HepG2 (cell line): ENCODE data around the gene LIN28B. TPM values are rescaled to one million over a fixed set of nuclear protein-coding genes. Genes with fewer than 3 reads are reported as not detected.
A peak's percentile ranks its signal among the peaks of the same experiment; 100 is the strongest.

ENCODE experiments used
- EED ChIP-seq: sonication (generic); formaldehyde crosslinking; IDR thresholded peaks from 2 replicates; pipeline ENCODE4 v1.5.0; 2020; ENCODE audit warnings: mild to moderate bottlenecking, missing genetic modification reagents
- HIVEP1 ChIP-seq: sonication (generic); formaldehyde crosslinking; IDR thresholded peaks from 2 replicates; pipeline ENCODE4 v1.4.0; 2020; ENCODE audit warnings: mild to moderate bottlenecking, missing genetic modification reagents
- HNRNPK ChIP-seq: fragments of 200-400 bp; formaldehyde crosslinking; IDR thresholded peaks from 2 replicates; pipeline ENCODE4 v1.6.1; 2018; ENCODE audit warnings: low read length, low read depth, moderate library complexity, mild to moderate bottlenecking; ENCODE audit not compliant: poor library complexity, severe bottlenecking
- MAF1 ChIP-seq: sonication (generic); formaldehyde crosslinking; IDR thresholded peaks from 2 replicates; pipeline ENCODE4 v1.5.0; 2020; ENCODE audit warnings: missing genetic modification reagents, borderline replicate concordance
- MED8 ChIP-seq: sonication (generic); formaldehyde crosslinking; IDR thresholded peaks from 2 replicates; pipeline ENCODE4 v1.8.1; 2023; ENCODE audit warnings: mild to moderate bottlenecking, missing genetic modification reagents; ENCODE audit not compliant: insufficient replicate concordance
- MTA3 ChIP-seq: sonication (generic); formaldehyde crosslinking; IDR thresholded peaks from 2 replicates; pipeline ENCODE4 v1.4.0; 2020; ENCODE audit warnings: missing genetic modification reagents
- NR0B2 ChIP-seq: sonication (generic); formaldehyde crosslinking; IDR thresholded peaks from 2 replicates; pipeline ENCODE4 v1.4.0; 2020; ENCODE audit warnings: mild to moderate bottlenecking, missing genetic modification reagents
- SMYD3 ChIP-seq: sonication (generic); formaldehyde crosslinking; IDR thresholded peaks from 2 replicates; pipeline ENCODE4 v1.8.1; 2023; ENCODE audit warnings: mild to moderate bottlenecking, missing genetic modification reagents
- TMF1 ChIP-seq: sonication (generic); formaldehyde crosslinking; IDR thresholded peaks from 2 replicates; pipeline ENCODE4 v1.8.1; 2022; ENCODE audit warnings: low read depth, missing genetic modification reagents
- YY1 ChIP-seq: IDR thresholded peaks from 2 replicates; pipeline ENCODE4 v1.6.1; 2011; ENCODE audit warnings: low read length, low read depth, moderate library complexity, mild to moderate bottlenecking; ENCODE audit not compliant: insufficient read depth, insufficient replicate concordance
- ZFP36L2 ChIP-seq: sonication (generic); formaldehyde crosslinking; IDR thresholded peaks from 2 replicates; pipeline ENCODE4 v1.4.0; 2020; ENCODE audit warnings: missing genetic modification reagents
- ZNF180 ChIP-seq: sonication (generic); formaldehyde crosslinking; IDR thresholded peaks from 2 replicates; pipeline ENCODE4 v1.4.0; 2020; ENCODE audit warnings: low read depth, missing genetic modification reagents, borderline replicate concordance
- ZNF276 ChIP-seq: sonication (generic); formaldehyde crosslinking; IDR thresholded peaks from 2 replicates; pipeline ENCODE4 v1.4.0; 2020; ENCODE audit warnings: mild to moderate bottlenecking, low read depth, missing genetic modification reagents
- ZNF460 ChIP-seq: sonication (generic); formaldehyde crosslinking; IDR thresholded peaks from 2 replicates; pipeline ENCODE4 v1.5.1; 2020; ENCODE audit warnings: missing genetic modification reagents, mild to moderate bottlenecking, borderline replicate concordance
- ZNF513 ChIP-seq: sonication (generic); formaldehyde crosslinking; conservative IDR thresholded peaks from 2 replicates; pipeline ENCODE4 v1.5.0; 2020; ENCODE audit warnings: missing genetic modification reagents
- ZNF562 ChIP-seq: sonication (generic); formaldehyde crosslinking; IDR thresholded peaks from 2 replicates; pipeline ENCODE4 v1.8.0; 2022; ENCODE audit warnings: missing genetic modification reagents, borderline replicate concordance
- ZNF672 ChIP-seq: sonication (generic); formaldehyde crosslinking; IDR thresholded peaks from 2 replicates; pipeline ENCODE4 v1.8.1; 2022; ENCODE audit warnings: missing genetic modification reagents
- ZNF678 ChIP-seq: sonication (generic); formaldehyde crosslinking; IDR thresholded peaks from 2 replicates; pipeline ENCODE4 v1.4.0; 2020; ENCODE audit warnings: mild to moderate bottlenecking, missing genetic modification reagents
- ZNF703 ChIP-seq: sonication (generic); formaldehyde crosslinking; IDR thresholded peaks from 2 replicates; pipeline ENCODE4 v1.5.1; 2020; ENCODE audit warnings: missing genetic modification reagents, mild to moderate bottlenecking, moderate library complexity, borderline replicate concordance
- ZNF792 ChIP-seq: IDR thresholded peaks from 2 replicates; pipeline ENCODE4 v1.6.1; 2016
- polyA plus RNA-seq, 8 experiments: library from polyadenylated mRNA; depleted of rRNA in 3 of 8; stranded (reverse) in 7 of 8; unstranded in 1 of 8; fragments of >200 nt; fragmentation: Illumina TruSeq in 4 of 8; extraction: Trizol in 4 of 8; gene quantifications; 2 replicates each; pipeline versions ENCODE4 v1.2.1 to v1.2.3, GENCODE V29; 2011 to 2016; ENCODE audit warnings: low read depth in 4 of 8, missing spikeins in 1 of 8, mixed read lengths in 1 of 8; ENCODE audit not compliant: insufficient read depth in 1 of 8
- total RNA-seq, 5 experiments: library from RNA; depleted of rRNA; stranded (reverse); fragments of >200 nt; fragmentation: Illumina TruSeq; extraction: Trizol; gene quantifications; 2 replicates each; pipeline ENCODE4 v1.2.3, GENCODE V29; 2016; ENCODE audit warnings: low read depth in 1 of 5
- TF ChIP-seq, protein P1 (sequence below): sonication (generic); formaldehyde crosslinking; IDR thresholded peaks from 2 replicates; pipeline ENCODE4 v1.9.0; 2021; ENCODE audit warnings: missing genetic modification reagents, borderline replicate concordance

The LIN28B gene
- total and polyA plus RNA-seq, 2 of the 13 experiments (the other 11 are each of a cell fraction or from before 2014, with no cell fraction given), result 14.5 to 56.8 TPM

GRCh38 chr6:104940893-104941728 lies 15.8 kb upstream of the LIN28B start (continued):
- TF ChIP-seq ZNF562 (peak; percentile 75; the same call in 1 of the 2 replicates), ZNF460 (CRISPR knock-in tag) (no peak), ZNF678 (peak; percentile 78; the same call in 1 of the 2 replicates), TMF1 (CRISPR knock-in tag) (peak; percentile 78; the same call in 1 of the 2 replicates), MED8 (CRISPR knock-in tag) (no peak), ZNF180 (CRISPR knock-in tag) (peak; percentile 32; the same call in 1 of the 2 replicates), NR0B2 (peak; percentile 85), ZNF672 (CRISPR knock-in tag) (0 out of 2 replicates have a peak, but pooled peaks have one; percentile 33), ZNF513 (no peak), EED (CRISPR knock-in tag) (peak; percentile 88), ZNF792 (CRISPR knock-in tag) (peak; percentile 74; the same call in 1 of the 2 replicates), SMYD3 (no peak), HNRNPK (peak; percentile 72), HIVEP1 (CRISPR knock-in tag) (no peak; the same call in 1 of the 2 replicates), ZFP36L2 (CRISPR knock-in tag) (no peak), MTA3 (CRISPR knock-in tag) (no peak), ZNF276 (CRISPR knock-in tag) (0 out of 2 replicates have a peak, but pooled peaks have one; percentile 66), ZNF703 (CRISPR knock-in tag) (peak; percentile 86; the same call in 1 of the 2 replicates), YY1 (peak; percentile 48), MAF1 (CRISPR knock-in tag) (no peak)
- TF ChIP-seq, protein P1, sequence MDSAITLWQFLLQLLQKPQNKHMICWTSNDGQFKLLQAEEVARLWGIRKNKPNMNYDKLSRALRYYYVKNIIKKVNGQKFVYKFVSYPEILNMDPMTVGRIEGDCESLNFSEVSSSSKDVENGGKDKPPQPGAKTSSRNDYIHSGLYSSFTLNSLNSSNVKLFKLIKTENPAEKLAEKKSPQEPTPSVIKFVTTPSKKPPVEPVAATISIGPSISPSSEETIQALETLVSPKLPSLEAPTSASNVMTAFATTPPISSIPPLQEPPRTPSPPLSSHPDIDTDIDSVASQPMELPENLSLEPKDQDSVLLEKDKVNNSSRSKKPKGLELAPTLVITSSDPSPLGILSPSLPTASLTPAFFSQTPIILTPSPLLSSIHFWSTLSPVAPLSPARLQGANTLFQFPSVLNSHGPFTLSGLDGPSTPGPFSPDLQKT (CRISPR knock-in tag), result peak; percentile 48; the same call in 1 of the 2 replicates
